ENCODE results near the gene MCF2L.

DNA sequence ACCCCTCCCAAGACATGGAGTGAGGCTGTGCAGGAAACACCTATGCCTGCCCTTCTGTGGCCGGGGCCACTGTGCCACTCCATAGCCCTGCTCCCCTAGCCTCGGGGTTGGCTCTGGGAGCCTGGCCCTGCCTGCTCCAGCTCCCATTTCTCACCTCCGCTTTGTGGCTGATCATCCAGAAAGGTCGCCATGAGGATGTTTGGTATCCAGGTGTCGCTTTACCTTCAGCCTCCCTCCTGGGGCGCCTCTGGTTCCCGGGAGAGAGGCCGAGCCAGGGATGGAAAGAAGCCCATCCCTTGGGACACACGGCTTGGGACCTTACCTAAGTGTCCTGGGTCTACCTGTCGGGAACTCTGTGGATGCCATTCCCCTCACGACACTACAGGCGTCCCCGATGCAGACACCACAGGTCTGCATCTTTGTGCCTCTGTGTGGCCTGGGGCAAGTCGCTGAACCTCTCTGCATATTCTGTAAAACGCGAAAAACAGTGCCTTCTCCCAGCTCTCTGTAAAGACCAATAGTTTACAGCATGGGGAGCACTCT lies 3.4 kb upstream of the MCF2L start:
- no peak for TF ChIP-seq CTCF (IDR thresholded peaks at IDR 0.05; ENCODE audit: low read depth, low read length)
- TF ChIP-seq EZH2phosphoT487 (IDR thresholded peaks at IDR 0.05; ENCODE audit: low read depth), result no peak

Measured in OCI-LY3 (cell line).